Panc1 (cell line): ENCODE measurements around the gene CIITA. TPM values are rescaled to one million over a fixed set of nuclear protein-coding genes. Genes with fewer than 3 reads are reported as not detected.

Experiments
- ATAC-seq: fragments of 200-7000 bp; cut with Tn5 transposase; 2 replicates; pipeline ENCODE4 v1.9.1; 2020; ENCODE audit warnings: mild to moderate bottlenecking, moderate library complexity
- BruUV-seq: library from RNA; stranded (reverse); fragments of 400-500 nt; replicated peaks from 2 replicates; lab custom pipeline; 2021; lab: Mats Ljungman, UMichigan
- CTCF ChIA-PET: fragments of 300-600 bp; sonication (Branson Sonifier 250); formaldehyde crosslinking; loops from one replicate; lab custom pipeline; 2022; ENCODE audit warnings: antibody characterized with exemption; lab: Charles Lee
- POLR2A ChIA-PET: fragments of 300-600 bp; sonication (Branson Sonifier 250); formaldehyde crosslinking; loops from one replicate; lab custom pipeline; 2022; ENCODE audit warnings: antibody characterized with exemption; lab: Charles Lee
- DNase-seq: peaks from one replicate; pipeline ENCODE4 v3.0.0-alpha.2; 2010; ENCODE audit warnings: low read depth, low spot score
- H3K27ac ChIP-seq: 2 replicates; pipeline ENCODE4 v1.5.1; 2011; ENCODE audit warnings: mild to moderate bottlenecking, low read length, inconsistent platforms
- H3K27me3 ChIP-seq: fragments of 200-500 bp; sonication (Bioruptor generic); 2 replicates; pipeline ENCODE4 v1.6.0; 2014; ENCODE audit warnings: low read length, inconsistent platforms; ENCODE audit not compliant: control insufficient read depth, insufficient read depth
- H3K36me3 ChIP-seq: fragments of 200-500 bp; sonication (Bioruptor generic); 2 replicates; pipeline ENCODE4 v1.5.1; 2014; ENCODE audit warnings: inconsistent platforms, mild to moderate bottlenecking, low read length, moderate library complexity; ENCODE audit not compliant: control insufficient read depth, insufficient read depth
- H3K4me1 ChIP-seq: 2 replicates; pipeline ENCODE4 v1.5.1; 2011; ENCODE audit warnings: inconsistent platforms, mild to moderate bottlenecking, low read length, moderate library complexity; ENCODE audit not compliant: control insufficient read depth, insufficient read depth
- H3K4me3 ChIP-seq, 2 experiments: 2 replicates each; pipeline ENCODE4 v1.5.1; 2011 to 2012; ENCODE audit warnings: low read depth in 2 of 2, low read length in 2 of 2, mild to moderate bottlenecking in 2 of 2, inconsistent platforms in 1 of 2, moderate library complexity in 1 of 2
- H3K9me3 ChIP-seq: fragments of 200-500 bp; sonication (Bioruptor generic); 2 replicates; pipeline ENCODE4 v1.5.1; 2014; ENCODE audit warnings: low read depth, mild to moderate bottlenecking, inconsistent platforms, low read length, moderate library complexity; ENCODE audit not compliant: control insufficient read depth, insufficient read depth
- POLR2AphosphoS5 ChIP-seq: IDR thresholded peaks from 2 replicates; pipeline ENCODE4 v1.6.1; 2012; ENCODE audit warnings: mild to moderate bottlenecking, low read depth, low read length, moderate library complexity
- REST ChIP-seq, 2 experiments: IDR thresholded peaks; 2 replicates each; pipeline ENCODE4 v1.6.1; 2011 to 2012; ENCODE audit warnings: low read depth in 2 of 2, control low read depth in 1 of 2, low read length in 1 of 2, mild to moderate bottlenecking in 1 of 2, moderate library complexity in 1 of 2; ENCODE audit not compliant: insufficient read depth in 1 of 2
- SIN3A ChIP-seq: IDR thresholded peaks from 2 replicates; pipeline ENCODE4 v1.6.1; 2012; ENCODE audit warnings: low read depth, mild to moderate bottlenecking, low read length, moderate library complexity, borderline replicate concordance; ENCODE audit not compliant: insufficient read depth
- TCF7L2 ChIP-seq: IDR thresholded peaks from 2 replicates; pipeline ENCODE4 v1.6.1; 2011; ENCODE audit warnings: mild to moderate bottlenecking, low read depth, low read length, inconsistent platforms
- in situ Hi-C: cut with HindIII; loops from 2 replicates; pipeline ENCODE4 v1.10.0; 2016; ENCODE audit warnings: low sequenced_read_pairs, low pct_unique_long_range_greater_than_20kb
- intact Hi-C: fragments of 100-400 bp; cut with micrococcal nuclease; formaldehyde crosslinking; loops from one replicate; pipeline ENCODE4 v1.10.0; 2022; ENCODE audit not compliant: unreplicated experiment
- total RNA-seq: library from RNA; stranded (reverse); gene quantifications from one replicate; pipeline ENCODE4 v1.2.1, GENCODE V29; 2021; ENCODE audit not compliant: unreplicated experiment
- TF ChIP-seq, protein P1 (sequence below): fragments of 450-650 bp; IDR thresholded peaks from 2 replicates; pipeline ENCODE4 v1.5.1; 2017; ENCODE audit warnings: mild to moderate bottlenecking

CIITA gene
- total RNA-seq, 1 experiment from 2014 or later: 0.41 TPM

DNA sequence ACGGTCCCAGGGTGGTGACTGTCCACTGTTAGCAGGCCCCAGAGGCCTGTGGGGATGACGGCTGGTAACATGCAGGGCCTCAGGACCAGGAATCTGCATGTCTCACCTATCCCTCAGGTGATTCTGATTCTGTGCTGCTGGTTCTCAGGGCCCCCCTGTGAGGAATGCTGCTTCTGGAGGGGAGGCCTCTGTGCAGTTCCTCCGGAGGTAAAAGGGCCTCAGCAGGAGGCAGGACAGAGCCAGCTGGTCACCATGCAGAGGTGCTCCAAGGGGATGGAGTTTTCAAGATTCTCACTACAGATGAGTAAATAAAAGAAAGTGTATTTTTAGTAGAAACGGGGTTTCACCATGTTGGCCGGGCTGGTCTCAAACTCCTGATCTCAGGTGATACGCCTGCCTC, 101.1 kb downstream of the CIITA start:
- CTCF ChIA-PET: no interaction called here
- no peak overlapping the region for H3K4me3 ChIP-seq
- POLR2A ChIA-PET: no interaction called here
- intact Hi-C loops (no loop called here), in situ Hi-C loops (no loop called here)
- no peaks in the 10 kb centered on the region for H3K9me3 ChIP-seq
- no peaks in the 10 kb centered on the region for H3K4me1 ChIP-seq
- TF ChIP-seq SIN3A (no peak), POLR2AphosphoS5 (no peak), REST (IDR thresholded peaks at IDR 0.05; ENCODE audit: insufficient read depth in 1 of 2, low read depth in 2 of 2, low read length in 1 of 2) (no peak), TCF7L2 (no peak)
- TF ChIP-seq, protein P1, sequence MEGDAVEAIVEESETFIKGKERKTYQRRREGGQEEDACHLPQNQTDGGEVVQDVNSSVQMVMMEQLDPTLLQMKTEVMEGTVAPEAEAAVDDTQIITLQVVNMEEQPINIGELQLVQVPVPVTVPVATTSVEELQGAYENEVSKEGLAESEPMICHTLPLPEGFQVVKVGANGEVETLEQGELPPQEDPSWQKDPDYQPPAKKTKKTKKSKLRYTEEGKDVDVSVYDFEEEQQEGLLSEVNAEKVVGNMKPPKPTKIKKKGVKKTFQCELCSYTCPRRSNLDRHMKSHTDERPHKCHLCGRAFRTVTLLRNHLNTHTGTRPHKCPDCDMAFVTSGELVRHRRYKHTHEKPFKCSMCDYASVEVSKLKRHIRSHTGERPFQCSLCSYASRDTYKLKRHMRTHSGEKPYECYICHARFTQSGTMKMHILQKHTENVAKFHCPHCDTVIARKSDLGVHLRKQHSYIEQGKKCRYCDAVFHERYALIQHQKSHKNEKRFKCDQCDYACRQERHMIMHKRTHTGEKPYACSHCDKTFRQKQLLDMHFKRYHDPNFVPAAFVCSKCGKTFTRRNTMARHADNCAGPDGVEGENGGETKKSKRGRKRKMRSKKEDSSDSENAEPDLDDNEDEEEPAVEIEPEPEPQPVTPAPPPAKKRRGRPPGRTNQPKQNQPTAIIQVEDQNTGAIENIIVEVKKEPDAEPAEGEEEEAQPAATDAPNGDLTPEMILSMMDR: no peak
- DNase-seq (no peak), ATAC-seq (no peak)
- no peaks in the 10 kb centered on the region for H3K36me3 ChIP-seq
- H3K27me3 ChIP-seq: no peaks in the 10 kb centered on the region
- no TSS peak for BruUV-seq
- no peak overlapping the region for H3K27ac ChIP-seq

- no peak overlapping the region for H3K27ac ChIP-seq
- no peaks in the 10 kb centered on the region for H3K36me3 ChIP-seq
- TF ChIP-seq REST (IDR thresholded peaks at IDR 0.05; ENCODE audit: insufficient read depth in 1 of 2, low read depth in 2 of 2, low read length in 1 of 2): no peak
- TF ChIP-seq POLR2AphosphoS5: no peak
- TF ChIP-seq TCF7L2: no peak
- TF ChIP-seq, protein P1: no peak
- no peak for TF ChIP-seq SIN3A
- H3K4me1 ChIP-seq: no peaks in the 10 kb centered on the region
- BruUV-seq: no TSS peak
- DNase-seq: no peak
- in situ Hi-C loops (no loop called here), intact Hi-C loops (no loop called here)
- no peaks in the 10 kb centered on the region for H3K27me3 ChIP-seq
- POLR2A ChIA-PET: no interaction called here
- H3K4me3 ChIP-seq: no peak overlapping the region
- CTCF ChIA-PET: interaction anchor here (0.6 kb wide), 1 partner anchor 693 kb away, joined by 3 read pairs; no protein-coding TSS in a partner anchor
- no peak for ATAC-seq
- H3K9me3 ChIP-seq: no peaks in the 10 kb centered on the region
Observed at GRCh38 chr16:10978871-10979446, 102.0 kb downstream of the CIITA start.
